CD4-positive, alpha-beta T cell (primary cell): ENCODE data around the gene FHOD1. TPM values are rescaled to one million over a fixed set of nuclear protein-coding genes. Genes with fewer than 3 reads are reported as not detected.

ENCODE experiments used
- ATAC-seq: fragments of 200-7000 bp; cut with Tn5 transposase; one replicate; pipeline ENCODE4 v1.10.0; 2022; ENCODE audit warnings: mild to moderate bottlenecking; ENCODE audit not compliant: poor library complexity
- CTCF ChIA-PET: fragments of 350-600 bp; sonication (Branson Sonifier 250); formaldehyde crosslinking; loops from one replicate; lab custom pipeline; 2021; ENCODE audit warnings: antibody characterized with exemption, inconsistent platforms; lab: Charles Lee
- POLR2A ChIA-PET: fragments of 350-600 bp; sonication (Branson Sonifier 250); formaldehyde crosslinking; loops from one replicate; lab custom pipeline; 2021; ENCODE audit warnings: antibody characterized with exemption, inconsistent platforms; lab: Charles Lee
- DNase-seq, 14 experiments: peaks; one replicate each; pipeline ENCODE4 v3.0.0-alpha.2; 2013 to 2020; ENCODE audit warnings: mixed read lengths in 2 of 14
- H3K27ac ChIP-seq, 2 donors: one replicate each; pipeline versions ENCODE4 v1.5.1 to v1.7.0; 2013; ENCODE audit warnings: low read length in 2 of 2, low read depth in 1 of 2, mild to moderate bottlenecking in 1 of 2
- H3K27me3 ChIP-seq, 2 experiments: 1 replicate in 1 of 2; 2 replicates in 1 of 2; pipeline versions ENCODE4 v1.6.1 to v1.7.0; 2013; ENCODE audit warnings: low read length in 2 of 2, control low read depth in 1 of 2, mild to moderate bottlenecking in 1 of 2, moderate library complexity in 1 of 2; ENCODE audit not compliant: insufficient read depth in 2 of 2, control insufficient read depth in 1 of 2
- H3K36me3 ChIP-seq: one replicate; pipeline ENCODE4 v1.6.1; 2013; ENCODE audit warnings: low read length, control low read depth; ENCODE audit not compliant: insufficient read depth
- H3K4me1 ChIP-seq: one replicate; pipeline ENCODE4 v1.6.1; 2013; ENCODE audit warnings: low read length, control low read depth; ENCODE audit not compliant: insufficient read depth
- H3K4me3 ChIP-seq: one replicate; pipeline ENCODE4 v1.5.1; 2013; ENCODE audit warnings: mild to moderate bottlenecking, low read length, moderate library complexity
- H3K9me3 ChIP-seq, 2 experiments: 1 replicate in 1 of 2; 2 replicates in 1 of 2; pipeline versions ENCODE4 v1.6.1 to v1.7.0; 2013; ENCODE audit warnings: low read length in 2 of 2, mild to moderate bottlenecking in 2 of 2, control low read depth in 1 of 2, moderate library complexity in 1 of 2; ENCODE audit not compliant: control insufficient read depth in 1 of 2, insufficient read depth in 1 of 2
- H3K27ac Mint-ChIP-seq: one replicate; pipeline ENCODE4 v1.8.0; 2020; ENCODE audit warnings: mixed read lengths
- H3K27me3 Mint-ChIP-seq: one replicate; pipeline ENCODE4 v1.8.0; 2021; ENCODE audit warnings: mixed read lengths
- H3K36me3 Mint-ChIP-seq: one replicate; pipeline ENCODE4 v1.8.0; 2021; ENCODE audit warnings: low read depth, mixed read lengths
- H3K4me1 Mint-ChIP-seq: one replicate; pipeline ENCODE4 v1.8.0; 2021; ENCODE audit warnings: low read depth, mixed read lengths
- H3K4me3 Mint-ChIP-seq: one replicate; pipeline ENCODE4 v1.8.0; 2020; ENCODE audit warnings: mild to moderate bottlenecking, mixed read lengths
- H3K9me3 Mint-ChIP-seq: one replicate; pipeline ENCODE4 v1.8.0; 2020; ENCODE audit warnings: mixed read lengths
- intact Hi-C, 2 experiments: fragments of 100-400 bp; cut with DNase I in 1 of 2; cut with micrococcal nuclease in 1 of 2; formaldehyde crosslinking; loops; one replicate each; pipeline versions ENCODE4 v1.15.1 to v1.9.0; 2023 to 2025; cut with DNase I, micrococcal nuclease
- total RNA-seq, 174 experiments: library from RNA in 2 of 174; stranded (reverse) in 2 of 174; gene quantifications; one replicate each; pipeline ENCODE4 v1.2.3 and lab custom pipeline; 2021 to 2026
- TF ChIP-seq, protein P1 (sequence below): fragments of 200-600 bp; IDR thresholded peaks from one replicate; pipeline ENCODE4 v1.8.0; 2022; ENCODE audit warnings: antibody characterized with exemption, mild to moderate bottlenecking

Gene FHOD1
- total RNA-seq, 2 experiments from 2014 or later: 21.1 to 26.0 TPM

GRCh38 chr16:67277999-67278772, 30.9 kb upstream of the FHOD1 start:
- TF ChIP-seq, protein P1, sequence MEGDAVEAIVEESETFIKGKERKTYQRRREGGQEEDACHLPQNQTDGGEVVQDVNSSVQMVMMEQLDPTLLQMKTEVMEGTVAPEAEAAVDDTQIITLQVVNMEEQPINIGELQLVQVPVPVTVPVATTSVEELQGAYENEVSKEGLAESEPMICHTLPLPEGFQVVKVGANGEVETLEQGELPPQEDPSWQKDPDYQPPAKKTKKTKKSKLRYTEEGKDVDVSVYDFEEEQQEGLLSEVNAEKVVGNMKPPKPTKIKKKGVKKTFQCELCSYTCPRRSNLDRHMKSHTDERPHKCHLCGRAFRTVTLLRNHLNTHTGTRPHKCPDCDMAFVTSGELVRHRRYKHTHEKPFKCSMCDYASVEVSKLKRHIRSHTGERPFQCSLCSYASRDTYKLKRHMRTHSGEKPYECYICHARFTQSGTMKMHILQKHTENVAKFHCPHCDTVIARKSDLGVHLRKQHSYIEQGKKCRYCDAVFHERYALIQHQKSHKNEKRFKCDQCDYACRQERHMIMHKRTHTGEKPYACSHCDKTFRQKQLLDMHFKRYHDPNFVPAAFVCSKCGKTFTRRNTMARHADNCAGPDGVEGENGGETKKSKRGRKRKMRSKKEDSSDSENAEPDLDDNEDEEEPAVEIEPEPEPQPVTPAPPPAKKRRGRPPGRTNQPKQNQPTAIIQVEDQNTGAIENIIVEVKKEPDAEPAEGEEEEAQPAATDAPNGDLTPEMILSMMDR: no peak
- H3K36me3 ChIP-seq: peaks cover 9% of the 10 kb centered on the region
- H3K4me3 ChIP-seq: peak overlapping the region; percentile 74
- peak overlapping the region; percentile 88 for H3K4me3 Mint-ChIP-seq
- no peak overlapping the region for H3K27ac ChIP-seq
- peaks cover 17% of the 10 kb centered on the region for H3K4me1 Mint-ChIP-seq
- CTCF ChIA-PET: interaction anchor here (0.9 to 1.5 kb wide), 3 partner anchors 11 to 51 kb away, joined by 4 read pairs; partner anchors contain the start of gene TMEM208
- no peaks in the 10 kb centered on the region for H3K9me3 Mint-ChIP-seq
- no peaks in the 10 kb centered on the region for H3K9me3 ChIP-seq
- H3K4me1 ChIP-seq: peaks cover 27% of the 10 kb centered on the region
- intact Hi-C loops: loop anchor here in 1 of 2 experiments (5.0 kb wide), 2 partner anchors 51 to 119 kb away; partner anchors contain the start of gene TMEM208
- no peak for ATAC-seq
- no peak for DNase-seq
- no peaks in the 10 kb centered on the region for H3K27me3 Mint-ChIP-seq
- POLR2A ChIA-PET: interaction anchor here (0.6 kb wide), 1 partner anchor 301 kb away, joined by 3 read pairs; no protein-coding TSS in a partner anchor
- no peaks in the 10 kb centered on the region for H3K27me3 ChIP-seq
- H3K36me3 Mint-ChIP-seq: peaks cover 23% of the 10 kb centered on the region
- peak overlapping the region; percentile 64 for H3K27ac Mint-ChIP-seq

GRCh38 chr16:67277294-67277998, 30.2 kb upstream of the FHOD1 start:
- Histone ChIP-seq H3K36me3 (peaks cover 7% of the 10 kb centered on the region), H3K4me1 (peaks cover 27% of the 10 kb centered on the region), H3K27me3 (no peaks in the 10 kb centered on the region), H3K4me3 (no peak overlapping the region), H3K9me3 (no peaks in the 10 kb centered on the region), H3K27ac (no peak overlapping the region)
- H3K27ac Mint-ChIP-seq: peak overlapping the region; percentile 53
- POLR2A ChIA-PET: no interaction called here
- DNase-seq (no peak), ATAC-seq (no peak)
- no peaks in the 10 kb centered on the region for H3K27me3 Mint-ChIP-seq
- H3K36me3 Mint-ChIP-seq: peaks cover 17% of the 10 kb centered on the region
- TF ChIP-seq, protein P1: no peak
- peaks cover 17% of the 10 kb centered on the region for H3K4me1 Mint-ChIP-seq
- H3K9me3 Mint-ChIP-seq: no peaks in the 10 kb centered on the region
- H3K4me3 Mint-ChIP-seq: peak overlapping the region; percentile 59
- CTCF ChIA-PET: interaction anchor here (0.9 to 1.3 kb wide), 2 partner anchors 33 to 50 kb away, joined by 4 read pairs; partner anchors contain the start of gene TMEM208
- intact Hi-C loops: loop anchor here in 1 of 2 experiments (5.0 kb wide), 2 partner anchors 50 to 120 kb away; partner anchors contain the start of gene TMEM208

DNA sequence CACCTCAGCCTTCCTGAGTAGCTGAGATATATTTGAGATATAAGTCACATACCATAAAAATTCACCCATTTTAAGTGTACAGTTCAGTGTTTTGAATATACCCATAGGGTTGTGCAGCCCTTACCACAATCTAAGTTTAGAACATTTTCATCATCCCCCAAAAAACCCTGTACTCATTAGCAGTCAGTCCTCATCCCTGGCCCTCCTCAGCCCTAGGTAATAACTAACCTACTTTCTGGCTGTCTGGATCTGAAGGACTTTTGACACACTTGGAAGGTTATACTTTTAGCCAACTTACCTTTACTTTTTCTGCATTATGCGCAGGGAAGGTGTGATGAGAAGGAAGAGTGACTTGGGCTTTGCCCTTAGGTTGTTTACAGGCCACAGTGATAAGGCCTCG, 28.0 kb upstream of the FHOD1 start:
- H3K9me3 ChIP-seq: no peaks in the 10 kb centered on the region
- no peak for DNase-seq
- Mint-ChIP-seq H3K9me3 (no peaks in the 10 kb centered on the region), H3K27ac (no peak overlapping the region), H3K27me3 (no peaks in the 10 kb centered on the region), H3K36me3 (peaks cover 17% of the 10 kb centered on the region), H3K4me3 (no peak overlapping the region), H3K4me1 (peaks cover 17% of the 10 kb centered on the region)
- H3K4me3 ChIP-seq: no peak overlapping the region
- intact Hi-C loops: loop anchor here in 1 of 2 experiments (5.0 kb wide), 2 partner anchors 48 to 122 kb away; partner anchors contain the start of gene TMEM208
- H3K27me3 ChIP-seq: no peaks in the 10 kb centered on the region
- CTCF ChIA-PET: no interaction called here
- peaks cover 26% of the 10 kb centered on the region for H3K4me1 ChIP-seq
- H3K27ac ChIP-seq: no peak overlapping the region
- TF ChIP-seq, protein P1: no peak
- POLR2A ChIA-PET: no interaction called here
- H3K36me3 ChIP-seq: peaks cover 7% of the 10 kb centered on the region
- ATAC-seq: no peak
